ENCODE results near the gene STK10. TPM values are rescaled to one million over a fixed set of nuclear protein-coding genes. Genes with fewer than 3 reads are reported as not detected.

The STK10 gene
- total and polyA plus RNA-seq, 2 experiments from 2014 or later = 21.2 to 28.9 TPM

- in situ Hi-C loops (cut with MboI) = no loop called here
Measured at GRCh38 chr5:172093965-172094364, 94.1 kb downstream of the STK10 start.

DNA sequence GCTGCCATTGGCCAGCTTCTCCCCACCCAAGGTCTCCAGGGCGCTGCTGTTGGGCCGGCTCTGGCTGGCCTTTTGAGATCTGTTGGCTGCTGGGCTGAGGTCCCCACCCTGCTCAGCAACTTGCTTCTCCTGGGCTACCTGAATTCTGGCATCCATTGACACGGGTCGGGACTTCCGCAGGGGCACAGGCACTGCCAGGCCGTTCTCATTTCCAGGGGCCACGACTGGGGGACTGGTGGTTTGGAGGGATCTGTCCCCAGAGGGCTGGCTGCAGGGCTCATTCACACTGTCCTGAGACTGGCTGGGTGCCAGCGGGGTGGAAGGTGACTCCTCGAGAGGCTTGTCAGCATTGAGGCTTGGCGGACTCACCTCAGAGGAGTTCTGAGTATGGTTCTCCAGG lies 94.5 kb downstream of the STK10 start:
- H3F3A ChIP-seq (ENCODE audit: insufficient read depth) = no peaks in the 10 kb centered on the region
- no peak overlapping the region for H2AFZ ChIP-seq
- 92 to 95% methylated on average over 10 of the region's 10 CpGs for WGBS, 2 experiments (ENCODE audit: low coverage in 1 of 2, low lambda C conversion rate in 2 of 2, missing lambda C conversion rate in 2 of 2)
- H4K20me1 ChIP-seq (ENCODE audit: insufficient read depth) = no peaks in the 10 kb centered on the region
- no peak for TF ChIP-seq EZH2 (IDR thresholded peaks at IDR 0.05; ENCODE audit: insufficient read depth, poor library complexity, severe bottlenecking)
- no peak for TF ChIP-seq EZH2phosphoT487 (IDR thresholded peaks at IDR 0.05; ENCODE audit: insufficient read depth, low read depth)
- in situ Hi-C loops (cut with MboI) = no loop called here
- no peak overlapping the region for H3K4me3 ChIP-seq
- no peaks in the 10 kb centered on the region for H3K9me3 ChIP-seq (ENCODE audit: low read depth)
- no peaks in the 10 kb centered on the region; the same call in 1 of the 2 replicates for H3K79me2 ChIP-seq (ENCODE audit: insufficient read depth)
- no peaks in the 10 kb centered on the region for H3K27me3 ChIP-seq (replicated peaks; ENCODE audit: insufficient read depth)
- H3K27ac ChIP-seq = no peak overlapping the region
- H3K4me1 ChIP-seq (ENCODE audit: insufficient read depth) = no peaks in the 10 kb centered on the region
- H3K9ac ChIP-seq = no peak overlapping the region
- peaks cover 17% of the 10 kb centered on the region; the same call in 1 of the 2 replicates for H3K36me3 ChIP-seq (ENCODE audit: low read depth)
- H3K9me2 ChIP-seq (ENCODE audit: insufficient read depth) = no peaks in the 10 kb centered on the region
- DNase-seq = no peak
- no peak overlapping the region for H3K4me2 ChIP-seq (ENCODE audit: unreplicated experiment)

More at GRCh38 chr5:172093965-172094364, 94.1 kb downstream of the STK10 start:
- no peaks in the 10 kb centered on the region for H3K27me3 ChIP-seq (replicated peaks; ENCODE audit: insufficient read depth)
- no peaks in the 10 kb centered on the region for H3K4me1 ChIP-seq (ENCODE audit: insufficient read depth)
- H3K79me2 ChIP-seq (ENCODE audit: insufficient read depth) = peaks cover 1% of the 10 kb centered on the region
- no peak for DNase-seq
- H3K27ac ChIP-seq = no peak overlapping the region
- no peaks in the 10 kb centered on the region for H3F3A ChIP-seq (ENCODE audit: insufficient read depth)
- H2AFZ ChIP-seq = no peak overlapping the region
- no peak overlapping the region for H3K4me2 ChIP-seq (ENCODE audit: unreplicated experiment)
- no peaks in the 10 kb centered on the region for H3K9me2 ChIP-seq (ENCODE audit: insufficient read depth)
- WGBS, 2 experiments (ENCODE audit: low coverage in 1 of 2, low lambda C conversion rate in 2 of 2, missing lambda C conversion rate in 2 of 2) = 98% methylated on average over 3 of the region's 3 CpGs
- no peak for TF ChIP-seq EZH2phosphoT487 (IDR thresholded peaks at IDR 0.05; ENCODE audit: insufficient read depth, low read depth)
- TF ChIP-seq EZH2 (IDR thresholded peaks at IDR 0.05; ENCODE audit: insufficient read depth, poor library complexity, severe bottlenecking) = no peak
- no peaks in the 10 kb centered on the region for H4K20me1 ChIP-seq (ENCODE audit: insufficient read depth)
- H3K9me3 ChIP-seq (ENCODE audit: low read depth) = no peaks in the 10 kb centered on the region
- H3K9ac ChIP-seq = no peak overlapping the region
- no peak overlapping the region for H3K4me3 ChIP-seq
- peaks cover 17% of the 10 kb centered on the region; the same call in 1 of the 2 replicates for H3K36me3 ChIP-seq (ENCODE audit: low read depth)

GRCh38 chr5:172091956-172092732 lies 95.9 kb downstream of the STK10 start:
- no peak overlapping the region for H3K9ac ChIP-seq
- H3K36me3 ChIP-seq (ENCODE audit: low read depth) = peaks cover 13% of the 10 kb centered on the region; the same call in 1 of the 2 replicates
- in situ Hi-C loops (cut with MboI) = no loop called here
- no peaks in the 10 kb centered on the region for H3K4me1 ChIP-seq (ENCODE audit: insufficient read depth)
- H4K20me1 ChIP-seq (ENCODE audit: insufficient read depth) = no peaks in the 10 kb centered on the region
- no peak for TF ChIP-seq EZH2 (IDR thresholded peaks at IDR 0.05; ENCODE audit: insufficient read depth, poor library complexity, severe bottlenecking)
- TF ChIP-seq EZH2phosphoT487 (IDR thresholded peaks at IDR 0.05; ENCODE audit: insufficient read depth, low read depth) = no peak
- no peaks in the 10 kb centered on the region for H3K27me3 ChIP-seq (replicated peaks; ENCODE audit: insufficient read depth)
- H3K9me2 ChIP-seq (ENCODE audit: insufficient read depth) = no peaks in the 10 kb centered on the region
- no peak for DNase-seq
- no peaks in the 10 kb centered on the region for H3F3A ChIP-seq (ENCODE audit: insufficient read depth)
- H3K4me3 ChIP-seq = no peak overlapping the region
- H3K4me2 ChIP-seq (ENCODE audit: unreplicated experiment) = no peak overlapping the region
- H2AFZ ChIP-seq = no peak overlapping the region
- H3K9me3 ChIP-seq (ENCODE audit: low read depth) = no peaks in the 10 kb centered on the region
- no peaks in the 10 kb centered on the region for H3K79me2 ChIP-seq (ENCODE audit: insufficient read depth)
- WGBS, 2 experiments (ENCODE audit: low coverage in 1 of 2, low lambda C conversion rate in 2 of 2, missing lambda C conversion rate in 2 of 2) = 97 to 98% methylated on average over 17 of the region's 17 CpGs
- no peak overlapping the region for H3K27ac ChIP-seq

DNA sequence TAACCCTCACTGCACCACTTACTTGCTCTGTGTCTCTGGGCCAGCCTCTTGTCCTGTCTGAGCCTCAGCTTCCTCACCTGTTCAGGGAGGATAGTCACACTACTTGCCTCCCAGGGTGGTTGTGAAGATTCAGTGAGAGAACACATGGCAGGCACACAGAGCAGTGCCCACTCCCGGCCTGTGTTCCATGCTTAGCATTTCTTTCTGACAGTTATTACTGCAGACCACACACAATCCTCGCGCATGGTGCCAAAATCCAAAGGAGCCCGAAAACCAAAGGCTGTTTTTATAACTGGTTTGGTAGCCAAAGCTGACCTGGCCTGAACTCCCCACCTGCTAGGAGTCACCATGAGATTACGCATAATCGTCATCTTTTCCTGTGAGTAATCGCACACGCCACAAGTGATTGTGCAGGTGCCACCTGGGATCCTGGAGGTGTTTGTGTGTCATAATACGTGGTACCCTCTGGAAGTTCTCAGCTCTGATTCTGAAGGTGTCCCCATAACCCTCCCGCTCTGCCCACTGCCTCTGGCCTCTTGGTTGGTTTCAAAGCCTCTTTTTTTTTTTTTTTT lies 97.0 kb downstream of the STK10 start:
- H2AFZ ChIP-seq = no peak overlapping the region
- no peak overlapping the region for H3K4me2 ChIP-seq (ENCODE audit: unreplicated experiment)
- no peaks in the 10 kb centered on the region for H3F3A ChIP-seq (ENCODE audit: insufficient read depth)
- H3K36me3 ChIP-seq (ENCODE audit: low read depth) = peaks cover 12% of the 10 kb centered on the region; the same call in 1 of the 2 replicates
- no peak for DNase-seq
- no peaks in the 10 kb centered on the region for H3K9me2 ChIP-seq (ENCODE audit: insufficient read depth)
- no peaks in the 10 kb centered on the region for H3K79me2 ChIP-seq (ENCODE audit: insufficient read depth)
- 86 to 88% methylated on average over 10 of the region's 10 CpGs for WGBS, 2 experiments (ENCODE audit: low coverage in 1 of 2, low lambda C conversion rate in 2 of 2, missing lambda C conversion rate in 2 of 2)
- no peaks in the 10 kb centered on the region for H4K20me1 ChIP-seq (ENCODE audit: insufficient read depth)
- no peaks in the 10 kb centered on the region for H3K4me1 ChIP-seq (ENCODE audit: insufficient read depth)
- no peaks in the 10 kb centered on the region for H3K9me3 ChIP-seq (ENCODE audit: low read depth)
- no peak overlapping the region for H3K4me3 ChIP-seq
- no peak overlapping the region for H3K9ac ChIP-seq
- H3K27me3 ChIP-seq (replicated peaks; ENCODE audit: insufficient read depth) = no peaks in the 10 kb centered on the region
- in situ Hi-C loops (cut with MboI) = no loop called here
- no peak overlapping the region for H3K27ac ChIP-seq
- no peak for TF ChIP-seq EZH2 (IDR thresholded peaks at IDR 0.05; ENCODE audit: insufficient read depth, poor library complexity, severe bottlenecking)
- no peak for TF ChIP-seq EZH2phosphoT487 (IDR thresholded peaks at IDR 0.05; ENCODE audit: insufficient read depth, low read depth)
